Measurements from ENCODE around the gene USP24. TPM values are rescaled to one million over a fixed set of nuclear protein-coding genes. Genes with fewer than 3 reads are reported as not detected.
A peak's percentile ranks its signal among the peaks of the same experiment; 100 is the strongest.

USP24 gene
- total RNA-seq, 1 donor from 2014 or later, result 40.8 TPM

- peaks cover 13% of the 10 kb centered on the region for H3K36me3 ChIP-seq (ENCODE audit: control insufficient read depth, insufficient read depth, low read length)
- no peak overlapping the region for H3K4me3 ChIP-seq (ENCODE audit: low read depth, low read length)
- FAIRE-seq (no peak), DNase-seq (ENCODE audit: low read depth) (no peak)
- H3K27me3 ChIP-seq (ENCODE audit: control insufficient read depth, insufficient read depth, low read length), result no peaks in the 10 kb centered on the region
- no peak for TF ChIP-seq CTCF (IDR thresholded peaks at IDR 0.05; ENCODE audit: insufficient read depth, low read length, severe bottlenecking)
These were observed 73.8 kb downstream of the USP24 start for GRCh38 chr1:55141295-55141893.

- peak; percentile 77 for TF ChIP-seq CTCF (IDR thresholded peaks at IDR 0.05; ENCODE audit: insufficient read depth, low read length, severe bottlenecking)
- DNase-seq (ENCODE audit: low read depth) (peak; percentile 74), FAIRE-seq (no peak)
- Histone ChIP-seq H3K27me3 (ENCODE audit: control insufficient read depth, insufficient read depth, low read length) (no peaks in the 10 kb centered on the region), H3K36me3 (ENCODE audit: control insufficient read depth, insufficient read depth, low read length) (peaks cover 16% of the 10 kb centered on the region), H3K4me3 (ENCODE audit: low read depth, low read length) (no peak overlapping the region)
These were observed 74.6 kb downstream of the USP24 start for GRCh38 chr1:55140546-55140983.

GRCh38 chr1:55140137-55140536 lies 75.0 kb downstream of the USP24 start:
- TF ChIP-seq CTCF (IDR thresholded peaks at IDR 0.05; ENCODE audit: insufficient read depth, low read length, severe bottlenecking), result no peak
- H3K36me3 ChIP-seq (ENCODE audit: control insufficient read depth, insufficient read depth, low read length), result peaks cover 16% of the 10 kb centered on the region
- no peak for FAIRE-seq
- DNase-seq (ENCODE audit: low read depth), result no peak
- no peaks in the 10 kb centered on the region for H3K27me3 ChIP-seq (ENCODE audit: control insufficient read depth, insufficient read depth, low read length)
- no peak overlapping the region for H3K4me3 ChIP-seq (ENCODE audit: low read depth, low read length)

GRCh38 chr1:55138823-55139222 lies 76.3 kb downstream of the USP24 start:
- H3K4me3 ChIP-seq (ENCODE audit: low read depth, low read length), result no peak overlapping the region
- H3K27me3 ChIP-seq (ENCODE audit: control insufficient read depth, insufficient read depth, low read length), result no peaks in the 10 kb centered on the region
- peaks cover 19% of the 10 kb centered on the region for H3K36me3 ChIP-seq (ENCODE audit: control insufficient read depth, insufficient read depth, low read length)
- no peak for TF ChIP-seq CTCF (IDR thresholded peaks at IDR 0.05; ENCODE audit: insufficient read depth, low read length, severe bottlenecking)
- DNase-seq (ENCODE audit: low read depth), result no peak
- no peak for FAIRE-seq

- Histone ChIP-seq H3K4me3 (ENCODE audit: low read depth, low read length) (no peak overlapping the region), H3K36me3 (ENCODE audit: control insufficient read depth, insufficient read depth, low read length) (peaks cover 22% of the 10 kb centered on the region), H3K27me3 (ENCODE audit: control insufficient read depth, insufficient read depth, low read length) (no peaks in the 10 kb centered on the region)
- no peak for TF ChIP-seq CTCF (IDR thresholded peaks at IDR 0.05; ENCODE audit: insufficient read depth, low read length, severe bottlenecking)
- DNase-seq (ENCODE audit: low read depth) (no peak), FAIRE-seq (no peak)
These were observed 80.9 kb downstream of the USP24 start for GRCh38 chr1:55134152-55134808.

Data from bronchial epithelial cell (primary cell).